GM18520 (cell line): ENCODE data around the gene B4GALT2.

Experiments
- ATAC-seq: cut with Tn5 transposase; IDR thresholded peaks from one replicate; pipeline ENCODE4 v1.9.1; 2021; ENCODE audit not compliant: unreplicated experiment

Gene B4GALT2

GRCh38 chr1:43978551-43979260 lies at the start of gene B4GALT2:
TSS of gene B4GALT2 (plus strand) at chr1:43979210. CDS start at chr1:43981161, 1,951 bp downstream.
- ATAC-seq = no peak

GRCh38 chr1:43930168-43930948 lies 48.7 kb upstream of the B4GALT2 start:
- ATAC-seq = no peak

- ATAC-seq = no peak
Observed at GRCh38 chr1:43930949-43931275, 48.1 kb upstream of the B4GALT2 start.

- ATAC-seq = no peak
Observed at GRCh38 chr1:43931711-43932660, 47.0 kb upstream of the B4GALT2 start.

GRCh38 chr1:43932786-43933385 lies 46.1 kb upstream of the B4GALT2 start:
- ATAC-seq = no peak

- no peak for ATAC-seq
Observed at GRCh38 chr1:43933386-43934100, 45.5 kb upstream of the B4GALT2 start, which contains the start of gene ARTN. TSS of gene ARTN (plus strand) at chr1:43933801. CDS start at chr1:43935657, 1,856 bp downstream.

- ATAC-seq = no peak
Observed at GRCh38 chr1:43934101-43934985, 44.7 kb upstream of the B4GALT2 start.

- no peak for ATAC-seq
Observed at GRCh38 chr1:43934986-43935324, 44.1 kb upstream of the B4GALT2 start.

- ATAC-seq = no peak
Observed at GRCh38 chr1:43935711-43936427, 43.1 kb upstream of the B4GALT2 start.

- ATAC-seq = no peak
Observed at GRCh38 chr1:43936431-43937151, 42.4 kb upstream of the B4GALT2 start.

GRCh38 chr1:43937179-43937865 lies 41.7 kb upstream of the B4GALT2 start:
- no peak for ATAC-seq

- ATAC-seq = no peak
Observed at GRCh38 chr1:43938383-43938782, 40.6 kb upstream of the B4GALT2 start.

- no peak for ATAC-seq
Observed at GRCh38 chr1:43938892-43939587, 40.0 kb upstream of the B4GALT2 start.

GRCh38 chr1:43942411-43942810 lies 36.6 kb upstream of the B4GALT2 start:
- no peak for ATAC-seq

GRCh38 chr1:43944860-43945259 lies 34.1 kb upstream of the B4GALT2 start:
- no peak for ATAC-seq

- ATAC-seq = no peak
Observed at GRCh38 chr1:43945674-43946235, 33.3 kb upstream of the B4GALT2 start.
